WTC11 (cell line): ENCODE data around the gene DHRS7B. TPM values are rescaled to one million over a fixed set of nuclear protein-coding genes. Genes with fewer than 3 reads are reported as not detected.

Experiments
- ATAC-seq: fragments of 200-7000 bp; cut with Tn5 transposase; 2 replicates; pipeline ENCODE4 v1.10.0; 2021; ENCODE audit warnings: mild to moderate bottlenecking, moderate library complexity
- CTCF ChIA-PET: fragments of 300-600 bp; sonication (Branson Sonifier 250); formaldehyde crosslinking; loops from one replicate; lab custom pipeline; 2021; ENCODE audit warnings: antibody characterized with exemption; lab: Charles Lee
- POLR2A ChIA-PET: fragments of 350-600 bp; sonication (Branson Sonifier 250); formaldehyde crosslinking; loops from one replicate; lab custom pipeline; 2021; ENCODE audit warnings: antibody characterized with exemption; lab: Charles Lee
- DNase-seq: peaks from one replicate; pipeline ENCODE4 v3.0.0; 2021; ENCODE audit warnings: low spot score
- H3K27ac Mint-ChIP-seq: 2 replicates; pipeline ENCODE4 v1.8.0; 2021; ENCODE audit warnings: mixed read lengths
- H3K27me3 Mint-ChIP-seq: 2 replicates; pipeline ENCODE4 v1.8.0; 2021; ENCODE audit warnings: low read depth, mild to moderate bottlenecking, moderate library complexity, mixed read lengths
- H3K36me3 Mint-ChIP-seq: 2 replicates; pipeline ENCODE4 v1.8.0; 2021; ENCODE audit warnings: mixed read lengths
- H3K4me1 Mint-ChIP-seq: 2 replicates; pipeline ENCODE4 v1.8.0; 2022; ENCODE audit warnings: mixed read lengths
- H3K4me3 Mint-ChIP-seq: 2 replicates; pipeline ENCODE4 v1.8.0; 2021; ENCODE audit warnings: mild to moderate bottlenecking, moderate library complexity, mixed read lengths
- H3K9me3 Mint-ChIP-seq: 2 replicates; pipeline ENCODE4 v1.8.0; 2021; ENCODE audit warnings: mixed read lengths
- ATF1 ChIP-seq: sonication (generic); formaldehyde crosslinking; IDR thresholded peaks from 2 replicates; pipeline ENCODE4 v1.8.1; 2023; ENCODE audit warnings: mild to moderate bottlenecking, moderate library complexity, missing genetic modification reagents
- FOXK1 ChIP-seq: sonication (generic); formaldehyde crosslinking; IDR thresholded peaks from 2 replicates; pipeline ENCODE4 v1.8.0; 2022; ENCODE audit warnings: mild to moderate bottlenecking, moderate library complexity, missing genetic modification reagents
- GTF2I ChIP-seq: fragments of 250-450 bp; sonication (Bioruptor Pico); conservative IDR thresholded peaks from 2 replicates; pipeline ENCODE4 v1.4.0; 2021; ENCODE audit warnings: mild to moderate bottlenecking
- HMGA2 ChIP-seq: fragments of 250-450 bp; sonication (Bioruptor Pico); IDR thresholded peaks from 2 replicates; pipeline ENCODE4 v1.4.0; 2021; ENCODE audit warnings: mild to moderate bottlenecking, moderate library complexity
- IRF2 ChIP-seq: sonication (generic); formaldehyde crosslinking; IDR thresholded peaks from 2 replicates; pipeline ENCODE4 v1.8.0; 2022; ENCODE audit warnings: low read depth, missing genetic modification reagents, borderline replicate concordance
- NFE2L1 ChIP-seq: sonication (generic); formaldehyde crosslinking; IDR thresholded peaks from 2 replicates; pipeline ENCODE4 v1.8.1; 2023; ENCODE audit warnings: missing genetic modification reagents
- NR1H2 ChIP-seq: sonication (generic); formaldehyde crosslinking; IDR thresholded peaks from 2 replicates; pipeline ENCODE4 v1.9.0; 2021; ENCODE audit warnings: mild to moderate bottlenecking, moderate library complexity, missing genetic modification reagents
- NR3C1 ChIP-seq: sonication (generic); formaldehyde crosslinking; conservative IDR thresholded peaks from 2 replicates; pipeline ENCODE4 v1.8.1; 2023; ENCODE audit warnings: low read depth, mild to moderate bottlenecking, missing genetic modification reagents
- SOX15 ChIP-seq: fragments of 250-450 bp; sonication (Bioruptor Pico); IDR thresholded peaks from 2 replicates; pipeline ENCODE4 v1.9.0; 2021; ENCODE audit warnings: mild to moderate bottlenecking
- ZNF423 ChIP-seq: fragments of 250-450 bp; sonication (Bioruptor Pico); IDR thresholded peaks from 2 replicates; pipeline ENCODE4 v2.1.2; 2022; ENCODE audit warnings: mild to moderate bottlenecking, moderate library complexity
- total RNA-seq: library from RNA; stranded (reverse); gene quantifications from 3 replicates; pipeline ENCODE4 v1.2.3, GENCODE V29; 2021
- TF ChIP-seq, protein P1 (sequence below): fragments of 250-450 bp; sonication (Bioruptor Pico); IDR thresholded peaks from 2 replicates; pipeline ENCODE4 v1.9.0; 2021; ENCODE audit warnings: mild to moderate bottlenecking
- TF ChIP-seq, protein P2 (sequence below): sonication (generic); formaldehyde crosslinking; IDR thresholded peaks from 2 replicates; pipeline ENCODE4 v1.8.1; 2023; ENCODE audit warnings: mild to moderate bottlenecking, missing genetic modification reagents
- TF ChIP-seq, protein P3 (sequence below): sonication (generic); formaldehyde crosslinking; IDR thresholded peaks from 2 replicates; pipeline ENCODE4 v1.8.1; 2023; ENCODE audit warnings: mild to moderate bottlenecking, missing genetic modification reagents, borderline replicate concordance
- TF ChIP-seq, protein P4 (sequence below): fragments of 250-450 bp; sonication (Bioruptor Pico); IDR thresholded peaks from 2 replicates; pipeline ENCODE4 v1.9.0; 2021; ENCODE audit warnings: mild to moderate bottlenecking
- TF ChIP-seq, protein P5 (sequence below): sonication (generic); formaldehyde crosslinking; conservative IDR thresholded peaks from 2 replicates; pipeline ENCODE4 v1.8.1; 2023; ENCODE audit warnings: mild to moderate bottlenecking, low read depth, missing genetic modification reagents, moderate library complexity
- TF ChIP-seq, protein P6 (sequence below): fragments of 250-450 bp; sonication (Bioruptor Pico); IDR thresholded peaks from 2 replicates; pipeline ENCODE4 v1.9.0; 2021; ENCODE audit warnings: moderate library complexity, mild to moderate bottlenecking, inconsistent platforms, borderline replicate concordance

Gene DHRS7B
- total RNA-seq, 1 experiment from 2014 or later, result 15.6 TPM

DNA sequence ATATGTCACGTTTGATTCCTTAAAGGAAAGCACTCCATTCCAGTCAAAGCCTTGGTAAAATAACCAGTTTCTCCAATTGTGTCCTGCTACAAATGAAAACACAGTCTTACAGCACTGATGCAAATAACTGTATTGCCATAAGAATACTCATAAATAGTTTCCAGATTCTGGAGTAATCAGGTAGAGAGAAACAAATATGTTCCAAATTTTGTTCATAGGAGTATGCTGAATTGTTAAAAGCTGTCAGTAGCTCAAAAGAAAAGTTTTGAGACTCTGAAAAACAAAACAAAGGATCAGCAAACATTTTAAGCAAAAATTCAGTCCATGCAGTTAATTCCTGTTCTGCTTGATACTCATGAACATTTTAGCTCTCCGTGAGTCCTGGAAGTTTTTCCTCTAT, 7.8 kb downstream of the DHRS7B start:
- Mint-ChIP-seq H3K27ac (no peak overlapping the region), H3K4me3 (no peak overlapping the region), H3K4me1 (peaks cover 5% of the 10 kb centered on the region), H3K9me3 (peaks cover 56% of the 10 kb centered on the region), H3K36me3 (peaks cover 56% of the 10 kb centered on the region), H3K27me3 (peaks cover 2% of the 10 kb centered on the region; the same call in 1 of the 2 replicates)
- ChIA-PET POLR2A (no interaction called here), CTCF (no interaction called here)
- TF ChIP-seq, protein P1, sequence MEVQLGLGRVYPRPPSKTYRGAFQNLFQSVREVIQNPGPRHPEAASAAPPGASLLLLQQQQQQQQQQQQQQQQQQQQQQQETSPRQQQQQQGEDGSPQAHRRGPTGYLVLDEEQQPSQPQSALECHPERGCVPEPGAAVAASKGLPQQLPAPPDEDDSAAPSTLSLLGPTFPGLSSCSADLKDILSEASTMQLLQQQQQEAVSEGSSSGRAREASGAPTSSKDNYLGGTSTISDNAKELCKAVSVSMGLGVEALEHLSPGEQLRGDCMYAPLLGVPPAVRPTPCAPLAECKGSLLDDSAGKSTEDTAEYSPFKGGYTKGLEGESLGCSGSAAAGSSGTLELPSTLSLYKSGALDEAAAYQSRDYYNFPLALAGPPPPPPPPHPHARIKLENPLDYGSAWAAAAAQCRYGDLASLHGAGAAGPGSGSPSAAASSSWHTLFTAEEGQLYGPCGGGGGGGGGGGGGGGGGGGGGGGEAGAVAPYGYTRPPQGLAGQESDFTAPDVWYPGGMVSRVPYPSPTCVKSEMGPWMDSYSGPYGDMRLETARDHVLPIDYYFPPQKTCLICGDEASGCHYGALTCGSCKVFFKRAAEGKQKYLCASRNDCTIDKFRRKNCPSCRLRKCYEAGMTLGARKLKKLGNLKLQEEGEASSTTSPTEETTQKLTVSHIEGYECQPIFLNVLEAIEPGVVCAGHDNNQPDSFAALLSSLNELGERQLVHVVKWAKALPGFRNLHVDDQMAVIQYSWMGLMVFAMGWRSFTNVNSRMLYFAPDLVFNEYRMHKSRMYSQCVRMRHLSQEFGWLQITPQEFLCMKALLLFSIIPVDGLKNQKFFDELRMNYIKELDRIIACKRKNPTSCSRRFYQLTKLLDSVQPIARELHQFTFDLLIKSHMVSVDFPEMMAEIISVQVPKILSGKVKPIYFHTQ (CRISPR knock-in tag), result no peak
- TF ChIP-seq, protein P2, sequence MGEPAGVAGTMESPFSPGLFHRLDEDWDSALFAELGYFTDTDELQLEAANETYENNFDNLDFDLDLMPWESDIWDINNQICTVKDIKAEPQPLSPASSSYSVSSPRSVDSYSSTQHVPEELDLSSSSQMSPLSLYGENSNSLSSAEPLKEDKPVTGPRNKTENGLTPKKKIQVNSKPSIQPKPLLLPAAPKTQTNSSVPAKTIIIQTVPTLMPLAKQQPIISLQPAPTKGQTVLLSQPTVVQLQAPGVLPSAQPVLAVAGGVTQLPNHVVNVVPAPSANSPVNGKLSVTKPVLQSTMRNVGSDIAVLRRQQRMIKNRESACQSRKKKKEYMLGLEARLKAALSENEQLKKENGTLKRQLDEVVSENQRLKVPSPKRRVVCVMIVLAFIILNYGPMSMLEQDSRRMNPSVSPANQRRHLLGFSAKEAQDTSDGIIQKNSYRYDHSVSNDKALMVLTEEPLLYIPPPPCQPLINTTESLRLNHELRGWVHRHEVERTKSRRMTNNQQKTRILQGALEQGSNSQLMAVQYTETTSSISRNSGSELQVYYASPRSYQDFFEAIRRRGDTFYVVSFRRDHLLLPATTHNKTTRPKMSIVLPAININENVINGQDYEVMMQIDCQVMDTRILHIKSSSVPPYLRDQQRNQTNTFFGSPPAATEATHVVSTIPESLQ (CRISPR knock-in tag), result no peak
- TF ChIP-seq FOXK1 (CRISPR knock-in tag), result no peak
- no peak for TF ChIP-seq GTF2I (CRISPR knock-in tag)
- TF ChIP-seq, protein P3, sequence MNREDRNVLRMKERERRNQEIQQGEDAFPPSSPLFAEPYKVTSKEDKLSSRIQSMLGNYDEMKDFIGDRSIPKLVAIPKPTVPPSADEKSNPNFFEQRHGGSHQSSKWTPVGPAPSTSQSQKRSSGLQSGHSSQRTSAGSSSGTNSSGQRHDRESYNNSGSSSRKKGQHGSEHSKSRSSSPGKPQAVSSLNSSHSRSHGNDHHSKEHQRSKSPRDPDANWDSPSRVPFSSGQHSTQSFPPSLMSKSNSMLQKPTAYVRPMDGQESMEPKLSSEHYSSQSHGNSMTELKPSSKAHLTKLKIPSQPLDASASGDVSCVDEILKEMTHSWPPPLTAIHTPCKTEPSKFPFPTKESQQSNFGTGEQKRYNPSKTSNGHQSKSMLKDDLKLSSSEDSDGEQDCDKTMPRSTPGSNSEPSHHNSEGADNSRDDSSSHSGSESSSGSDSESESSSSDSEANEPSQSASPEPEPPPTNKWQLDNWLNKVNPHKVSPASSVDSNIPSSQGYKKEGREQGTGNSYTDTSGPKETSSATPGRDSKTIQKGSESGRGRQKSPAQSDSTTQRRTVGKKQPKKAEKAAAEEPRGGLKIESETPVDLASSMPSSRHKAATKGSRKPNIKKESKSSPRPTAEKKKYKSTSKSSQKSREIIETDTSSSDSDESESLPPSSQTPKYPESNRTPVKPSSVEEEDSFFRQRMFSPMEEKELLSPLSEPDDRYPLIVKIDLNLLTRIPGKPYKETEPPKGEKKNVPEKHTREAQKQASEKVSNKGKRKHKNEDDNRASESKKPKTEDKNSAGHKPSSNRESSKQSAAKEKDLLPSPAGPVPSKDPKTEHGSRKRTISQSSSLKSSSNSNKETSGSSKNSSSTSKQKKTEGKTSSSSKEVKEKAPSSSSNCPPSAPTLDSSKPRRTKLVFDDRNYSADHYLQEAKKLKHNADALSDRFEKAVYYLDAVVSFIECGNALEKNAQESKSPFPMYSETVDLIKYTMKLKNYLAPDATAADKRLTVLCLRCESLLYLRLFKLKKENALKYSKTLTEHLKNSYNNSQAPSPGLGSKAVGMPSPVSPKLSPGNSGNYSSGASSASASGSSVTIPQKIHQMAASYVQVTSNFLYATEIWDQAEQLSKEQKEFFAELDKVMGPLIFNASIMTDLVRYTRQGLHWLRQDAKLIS, result no peak
- TF ChIP-seq NR1H2 (CRISPR knock-in tag), result no peak
- no peak for TF ChIP-seq HMGA2 (CRISPR knock-in tag)
- TF ChIP-seq IRF2 (CRISPR knock-in tag), result no peak
- TF ChIP-seq ATF1 (CRISPR knock-in tag), result no peak
- no peak for TF ChIP-seq SOX15
- TF ChIP-seq, protein P4, sequence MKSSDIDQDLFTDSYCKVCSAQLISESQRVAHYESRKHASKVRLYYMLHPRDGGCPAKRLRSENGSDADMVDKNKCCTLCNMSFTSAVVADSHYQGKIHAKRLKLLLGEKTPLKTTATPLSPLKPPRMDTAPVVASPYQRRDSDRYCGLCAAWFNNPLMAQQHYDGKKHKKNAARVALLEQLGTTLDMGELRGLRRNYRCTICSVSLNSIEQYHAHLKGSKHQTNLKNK, result no peak
- TF ChIP-seq, protein P5, sequence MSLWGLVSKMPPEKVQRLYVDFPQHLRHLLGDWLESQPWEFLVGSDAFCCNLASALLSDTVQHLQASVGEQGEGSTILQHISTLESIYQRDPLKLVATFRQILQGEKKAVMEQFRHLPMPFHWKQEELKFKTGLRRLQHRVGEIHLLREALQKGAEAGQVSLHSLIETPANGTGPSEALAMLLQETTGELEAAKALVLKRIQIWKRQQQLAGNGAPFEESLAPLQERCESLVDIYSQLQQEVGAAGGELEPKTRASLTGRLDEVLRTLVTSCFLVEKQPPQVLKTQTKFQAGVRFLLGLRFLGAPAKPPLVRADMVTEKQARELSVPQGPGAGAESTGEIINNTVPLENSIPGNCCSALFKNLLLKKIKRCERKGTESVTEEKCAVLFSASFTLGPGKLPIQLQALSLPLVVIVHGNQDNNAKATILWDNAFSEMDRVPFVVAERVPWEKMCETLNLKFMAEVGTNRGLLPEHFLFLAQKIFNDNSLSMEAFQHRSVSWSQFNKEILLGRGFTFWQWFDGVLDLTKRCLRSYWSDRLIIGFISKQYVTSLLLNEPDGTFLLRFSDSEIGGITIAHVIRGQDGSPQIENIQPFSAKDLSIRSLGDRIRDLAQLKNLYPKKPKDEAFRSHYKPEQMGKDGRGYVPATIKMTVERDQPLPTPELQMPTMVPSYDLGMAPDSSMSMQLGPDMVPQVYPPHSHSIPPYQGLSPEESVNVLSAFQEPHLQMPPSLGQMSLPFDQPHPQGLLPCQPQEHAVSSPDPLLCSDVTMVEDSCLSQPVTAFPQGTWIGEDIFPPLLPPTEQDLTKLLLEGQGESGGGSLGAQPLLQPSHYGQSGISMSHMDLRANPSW, result no peak
- TF ChIP-seq NFE2L1 (CRISPR knock-in tag), result no peak
- TF ChIP-seq NR3C1 (CRISPR knock-in tag), result no peak
- ATAC-seq (no peak), DNase-seq (no peak)

DNA sequence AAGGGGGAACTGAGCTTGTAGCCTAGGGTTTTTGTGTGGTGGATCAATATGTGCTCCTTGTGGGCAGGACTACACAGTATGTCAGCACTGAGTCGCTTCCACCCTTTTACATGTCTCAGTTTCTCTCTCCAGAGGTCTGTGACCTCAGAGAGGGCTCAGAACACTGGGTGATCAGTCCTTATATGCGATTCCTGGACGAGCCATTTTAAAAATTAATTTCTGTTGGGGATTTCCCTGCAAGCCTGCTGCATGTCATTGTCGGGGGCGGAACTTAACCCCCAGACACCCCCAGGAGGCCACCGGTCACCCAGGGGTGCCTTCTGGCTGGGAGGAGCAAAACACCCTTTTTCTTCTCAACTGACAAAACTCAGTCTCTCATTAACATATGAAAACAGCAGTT, 14.1 kb downstream of the DHRS7B start:
- ChIA-PET POLR2A (no interaction called here), CTCF (no interaction called here)
- TF ChIP-seq, protein P6, sequence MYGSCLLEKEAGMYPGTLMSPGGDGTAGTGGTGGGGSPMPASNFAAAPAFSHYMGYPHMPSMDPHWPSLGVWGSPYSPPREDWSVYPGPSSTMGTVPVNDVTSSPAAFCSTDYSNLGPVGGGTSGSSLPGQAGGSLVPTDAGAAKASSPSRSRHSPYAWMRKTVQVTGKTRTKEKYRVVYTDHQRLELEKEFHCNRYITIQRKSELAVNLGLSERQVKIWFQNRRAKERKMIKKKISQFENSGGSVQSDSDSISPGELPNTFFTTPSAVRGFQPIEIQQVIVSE, result no peak
- peak; percentile 61; the same call in 1 of the 2 replicates for TF ChIP-seq ZNF423
- Mint-ChIP-seq H3K9me3 (peaks cover 33% of the 10 kb centered on the region), H3K4me3 (0 out of 2 replicates have a peak overlapping the region, but pooled peaks have one; percentile 29), H3K4me1 (peaks cover 23% of the 10 kb centered on the region), H3K27me3 (no peaks in the 10 kb centered on the region), H3K27ac (peak overlapping the region; percentile 94), H3K36me3 (peaks cover 42% of the 10 kb centered on the region)
- ATAC-seq (no peak), DNase-seq (no peak)
